K562 (cell line): Measurements from ENCODE around the gene CLDN24. TPM values are rescaled to one million over a fixed set of nuclear protein-coding genes. Genes with fewer than 3 reads are reported as not detected.

ENCODE experiments used
- CTBP1 ChIP-seq: fragments of 450-650 bp; IDR thresholded peaks from 2 replicates; pipeline ENCODE4 v1.6.1; 2016; ENCODE audit warnings: borderline replicate concordance
- FOSL1 ChIP-seq: fragments of 200-800 bp; sonication (Bioruptor generic); conservative IDR thresholded peaks from 2 replicates; pipeline ENCODE4 v1.6.1; 2016; ENCODE audit warnings: missing genetic modification characterization, missing compliant biosample characterization
- FOXM1 ChIP-seq, 2 experiments: fragments of 450-650 bp in 1 of 2; sonication (generic) in 1 of 2; formaldehyde crosslinking in 1 of 2; IDR thresholded peaks; 2 replicates each; pipeline versions ENCODE4 v1.6.1 to v1.9.0; 2017 to 2022; ENCODE audit warnings: low read depth in 2 of 2, mild to moderate bottlenecking in 2 of 2, missing genetic modification reagents in 1 of 2, moderate library complexity in 1 of 2
- GABPB1 ChIP-seq: sonication (generic); formaldehyde crosslinking; IDR thresholded peaks from 2 replicates; pipeline ENCODE4 v1.8.0; 2022; ENCODE audit warnings: mild to moderate bottlenecking, missing genetic modification reagents
- HMG20B ChIP-seq: fragments of 250-450 bp; sonication (Bioruptor Pico); IDR thresholded peaks from 2 replicates; pipeline ENCODE4 v1.5.0; 2021; ENCODE audit warnings: mild to moderate bottlenecking
- HSF4 ChIP-seq: fragments of 250-450 bp; sonication (Bioruptor Pico); IDR thresholded peaks from 2 replicates; pipeline ENCODE4 v2.1.2; 2022; ENCODE audit warnings: mild to moderate bottlenecking, moderate library complexity, borderline replicate concordance
- KLF1 ChIP-seq: fragments of 450-650 bp; IDR thresholded peaks from 2 replicates; pipeline ENCODE4 v1.6.1; 2016; ENCODE audit warnings: missing genetic modification characterization, missing compliant biosample characterization
- NELFE ChIP-seq: IDR thresholded peaks from 2 replicates; pipeline ENCODE4 v1.6.1; 2011; ENCODE audit warnings: mild to moderate bottlenecking; ENCODE audit not compliant: insufficient read depth, insufficient read length
- SIN3B ChIP-seq: fragments of 450-650 bp; IDR thresholded peaks from 2 replicates; pipeline ENCODE4 v1.6.1; 2017; ENCODE audit warnings: low read depth, mild to moderate bottlenecking, moderate library complexity
- SMARCB1 ChIP-seq: IDR thresholded peaks from 2 replicates; pipeline ENCODE4 v1.6.1; 2011; ENCODE audit warnings: improper control_type of control experiment, low read depth; ENCODE audit not compliant: insufficient read length
- SNIP1 ChIP-seq: fragments of 450-650 bp; IDR thresholded peaks from 2 replicates; pipeline ENCODE4 v1.7.1; 2017; ENCODE audit warnings: low read depth, mild to moderate bottlenecking
- ZBTB2 ChIP-seq: fragments of 450-650 bp; IDR thresholded peaks from 2 replicates; pipeline ENCODE4 v1.6.1; 2016; ENCODE audit warnings: antibody characterized with exemption
- ZHX1 ChIP-seq: fragments of 150-350 bp; conservative IDR thresholded peaks from 2 replicates; pipeline ENCODE4 v1.6.1; 2014; ENCODE audit warnings: low read length
- ZNF239 ChIP-seq: fragments of 250-450 bp; sonication (Bioruptor Pico); IDR thresholded peaks from 2 replicates; pipeline ENCODE4 v1.4.0; 2020; ENCODE audit warnings: mild to moderate bottlenecking
- ZNF408 ChIP-seq: fragments of 250-450 bp; sonication (Bioruptor Pico); IDR thresholded peaks from 2 replicates; pipeline ENCODE4 v1.4.0; 2020; ENCODE audit warnings: low read depth, mild to moderate bottlenecking, moderate library complexity
- polyA plus RNA-seq, 8 experiments: library from polyadenylated mRNA; depleted of rRNA in 4 of 8; stranded (reverse) in 5 of 8; unstranded in 3 of 8; fragments of >200 nt; fragmentation: Nextera tagmentation in 2 of 8; fragmentation: Illumina TruSeq in 1 of 8; extraction: Ambion mirVana in 2 of 8; extraction: Trizol in 1 of 8; gene quantifications; 2 replicates each; pipeline versions ENCODE4 v1.2.1 to v1.2.3, GENCODE V29; 2011 to 2014; ENCODE audit warnings: inconsistent platforms in 1 of 8, missing spikeins in 1 of 8
- total RNA-seq, 7 experiments: library from RNA; depleted of rRNA in 6 of 7; stranded (reverse); fragments of >200 nt in 6 of 7; fragmentation: Illumina TruSeq in 2 of 7; extraction: Trizol in 2 of 7; gene quantifications; 2 replicates each; pipeline versions ENCODE4 v1.2.1 to v1.2.3, GENCODE V29; 2011 to 2021; ENCODE audit warnings: low replicate concordance in 1 of 7
- TF ChIP-seq, protein P1 (sequence below): fragments of 250-450 bp; sonication (Bioruptor Pico); IDR thresholded peaks from 2 replicates; pipeline ENCODE4 v1.8.0; 2021; ENCODE audit warnings: moderate library complexity, mild to moderate bottlenecking, inconsistent platforms
- TF ChIP-seq, protein P2 (sequence below): fragments of 450-650 bp; conservative IDR thresholded peaks from 2 replicates; pipeline ENCODE4 v1.6.1; 2016; ENCODE audit warnings: missing genetic modification characterization, low read depth, mild to moderate bottlenecking, control low read depth, missing compliant biosample characterization
- TF ChIP-seq, protein P3 (sequence below): sonication (generic); formaldehyde crosslinking; IDR thresholded peaks from 2 replicates; pipeline ENCODE4 v1.8.1; 2022; ENCODE audit warnings: missing genetic modification reagents

CLDN24 gene
- total and polyA plus RNA-seq, 9 of the 15 experiments (the other 6 are each of a cell fraction or from before 2014, with no cell fraction given), result not detected

GRCh38 chr4:183355405-183355804, 33.2 kb upstream of the CLDN24 start (continued):
- TF ChIP-seq ZHX1 (no peak), SMARCB1 (no peak), ZBTB2 (no peak), ZNF239 (no peak), SNIP1 (no peak), FOSL1 (tag) (peak; percentile 33; the same call in 1 of the 2 replicates), FOXM1 (IDR thresholded peaks at IDR 0.05; ENCODE audit: low read depth) (no peak), FOXM1 (CRISPR knock-in tag; IDR thresholded peaks at IDR 0.05; ENCODE audit: low read depth) (no peak), KLF1 (no peak), HSF4 (no peak), NELFE (no peak), ZNF408 (no peak), GABPB1 (CRISPR knock-in tag) (no peak), SIN3B (no peak), CTBP1 (no peak), HMG20B (no peak)
- TF ChIP-seq, protein P1, sequence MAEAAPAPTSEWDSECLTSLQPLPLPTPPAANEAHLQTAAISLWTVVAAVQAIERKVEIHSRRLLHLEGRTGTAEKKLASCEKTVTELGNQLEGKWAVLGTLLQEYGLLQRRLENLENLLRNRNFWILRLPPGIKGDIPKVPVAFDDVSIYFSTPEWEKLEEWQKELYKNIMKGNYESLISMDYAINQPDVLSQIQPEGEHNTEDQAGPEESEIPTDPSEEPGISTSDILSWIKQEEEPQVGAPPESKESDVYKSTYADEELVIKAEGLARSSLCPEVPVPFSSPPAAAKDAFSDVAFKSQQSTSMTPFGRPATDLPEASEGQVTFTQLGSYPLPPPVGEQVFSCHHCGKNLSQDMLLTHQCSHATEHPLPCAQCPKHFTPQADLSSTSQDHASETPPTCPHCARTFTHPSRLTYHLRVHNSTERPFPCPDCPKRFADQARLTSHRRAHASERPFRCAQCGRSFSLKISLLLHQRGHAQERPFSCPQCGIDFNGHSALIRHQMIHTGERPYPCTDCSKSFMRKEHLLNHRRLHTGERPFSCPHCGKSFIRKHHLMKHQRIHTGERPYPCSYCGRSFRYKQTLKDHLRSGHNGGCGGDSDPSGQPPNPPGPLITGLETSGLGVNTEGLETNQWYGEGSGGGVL (CRISPR knock-in tag), result no peak
- TF ChIP-seq, protein P2, sequence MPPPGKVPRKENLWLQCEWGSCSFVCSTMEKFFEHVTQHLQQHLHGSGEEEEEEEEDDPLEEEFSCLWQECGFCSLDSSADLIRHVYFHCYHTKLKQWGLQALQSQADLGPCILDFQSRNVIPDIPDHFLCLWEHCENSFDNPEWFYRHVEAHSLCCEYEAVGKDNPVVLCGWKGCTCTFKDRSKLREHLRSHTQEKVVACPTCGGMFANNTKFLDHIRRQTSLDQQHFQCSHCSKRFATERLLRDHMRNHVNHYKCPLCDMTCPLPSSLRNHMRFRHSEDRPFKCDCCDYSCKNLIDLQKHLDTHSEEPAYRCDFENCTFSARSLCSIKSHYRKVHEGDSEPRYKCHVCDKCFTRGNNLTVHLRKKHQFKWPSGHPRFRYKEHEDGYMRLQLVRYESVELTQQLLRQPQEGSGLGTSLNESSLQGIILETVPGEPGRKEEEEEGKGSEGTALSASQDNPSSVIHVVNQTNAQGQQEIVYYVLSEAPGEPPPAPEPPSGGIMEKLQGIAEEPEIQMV (tag), result no peak
- TF ChIP-seq, protein P3, sequence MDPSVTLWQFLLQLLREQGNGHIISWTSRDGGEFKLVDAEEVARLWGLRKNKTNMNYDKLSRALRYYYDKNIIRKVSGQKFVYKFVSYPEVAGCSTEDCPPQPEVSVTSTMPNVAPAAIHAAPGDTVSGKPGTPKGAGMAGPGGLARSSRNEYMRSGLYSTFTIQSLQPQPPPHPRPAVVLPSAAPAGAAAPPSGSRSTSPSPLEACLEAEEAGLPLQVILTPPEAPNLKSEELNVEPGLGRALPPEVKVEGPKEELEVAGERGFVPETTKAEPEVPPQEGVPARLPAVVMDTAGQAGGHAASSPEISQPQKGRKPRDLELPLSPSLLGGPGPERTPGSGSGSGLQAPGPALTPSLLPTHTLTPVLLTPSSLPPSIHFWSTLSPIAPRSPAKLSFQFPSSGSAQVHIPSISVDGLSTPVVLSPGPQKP (CRISPR knock-in tag), result no peak
